Measurements from ENCODE around the gene ACP4. TPM values are rescaled to one million over a fixed set of nuclear protein-coding genes. Genes with fewer than 3 reads are reported as not detected.

Gene ACP4
- total RNA-seq, 1 donor from 2014 or later: not detected

DNA sequence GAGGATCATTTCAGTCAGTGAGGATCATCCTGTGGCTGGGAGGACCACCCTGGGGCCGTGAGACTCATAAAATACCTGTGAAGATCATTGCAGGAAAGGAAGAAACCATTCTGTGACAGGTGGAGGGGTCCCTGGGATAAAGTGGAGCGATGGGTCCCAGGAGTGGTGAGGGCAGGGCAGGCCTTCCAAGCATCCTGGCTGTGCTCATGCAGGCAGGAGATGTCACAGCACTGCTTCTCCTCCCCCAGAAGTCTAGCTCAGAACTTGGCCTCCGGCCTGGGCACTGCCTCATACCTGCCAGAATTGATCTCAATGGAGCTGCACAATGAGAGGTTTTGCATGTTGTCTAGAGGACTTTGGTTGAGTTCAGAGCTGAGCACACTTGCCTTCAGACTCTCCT, 22.3 kb downstream of the ACP4 start:
- no peak for DNase-seq (ENCODE audit: extremely low spot score, unreplicated experiment)
- Mint-ChIP-seq H3K4me3 (no peak overlapping the region), H3K4me1 (ENCODE audit: unreplicated experiment) (no peaks in the 10 kb centered on the region), H3K36me3 (no peaks in the 10 kb centered on the region), H3K9me3 (peaks cover 5% of the 10 kb centered on the region), H3K27me3 (peaks cover 67% of the 10 kb centered on the region), H3K27ac (peak overlapping the region; percentile 2)
- TF ChIP-seq, protein P1, sequence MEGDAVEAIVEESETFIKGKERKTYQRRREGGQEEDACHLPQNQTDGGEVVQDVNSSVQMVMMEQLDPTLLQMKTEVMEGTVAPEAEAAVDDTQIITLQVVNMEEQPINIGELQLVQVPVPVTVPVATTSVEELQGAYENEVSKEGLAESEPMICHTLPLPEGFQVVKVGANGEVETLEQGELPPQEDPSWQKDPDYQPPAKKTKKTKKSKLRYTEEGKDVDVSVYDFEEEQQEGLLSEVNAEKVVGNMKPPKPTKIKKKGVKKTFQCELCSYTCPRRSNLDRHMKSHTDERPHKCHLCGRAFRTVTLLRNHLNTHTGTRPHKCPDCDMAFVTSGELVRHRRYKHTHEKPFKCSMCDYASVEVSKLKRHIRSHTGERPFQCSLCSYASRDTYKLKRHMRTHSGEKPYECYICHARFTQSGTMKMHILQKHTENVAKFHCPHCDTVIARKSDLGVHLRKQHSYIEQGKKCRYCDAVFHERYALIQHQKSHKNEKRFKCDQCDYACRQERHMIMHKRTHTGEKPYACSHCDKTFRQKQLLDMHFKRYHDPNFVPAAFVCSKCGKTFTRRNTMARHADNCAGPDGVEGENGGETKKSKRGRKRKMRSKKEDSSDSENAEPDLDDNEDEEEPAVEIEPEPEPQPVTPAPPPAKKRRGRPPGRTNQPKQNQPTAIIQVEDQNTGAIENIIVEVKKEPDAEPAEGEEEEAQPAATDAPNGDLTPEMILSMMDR (conservative IDR thresholded peaks at IDR 0.05): no peak

DNA sequence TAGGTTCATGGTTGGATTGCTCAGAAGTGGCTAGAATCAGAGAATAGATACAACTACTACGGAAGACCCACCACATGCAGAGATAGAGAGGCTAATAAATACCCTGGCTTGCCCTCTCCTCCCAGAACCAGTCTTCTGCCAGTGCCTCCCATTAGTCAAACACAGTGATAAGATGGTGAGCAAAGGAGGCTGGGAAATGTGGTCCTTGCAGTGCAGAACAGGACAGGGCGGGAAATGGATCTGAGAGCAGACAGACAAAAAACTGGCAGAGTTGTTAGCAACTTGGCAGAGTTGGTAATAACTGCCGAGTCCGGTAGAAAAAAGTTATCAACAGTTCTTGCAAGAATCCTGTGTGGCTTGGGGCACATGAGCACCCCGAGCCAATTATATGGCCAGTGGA, 24.7 kb downstream of the ACP4 start:
- TF ChIP-seq, protein P1 (conservative IDR thresholded peaks at IDR 0.05): no peak
- H3K36me3 Mint-ChIP-seq: no peaks in the 10 kb centered on the region
- H3K27me3 Mint-ChIP-seq: peaks cover 78% of the 10 kb centered on the region
- peaks cover 5% of the 10 kb centered on the region for H3K4me1 Mint-ChIP-seq (ENCODE audit: unreplicated experiment)
- no peak overlapping the region for H3K4me3 Mint-ChIP-seq
- H3K9me3 Mint-ChIP-seq: peaks cover 5% of the 10 kb centered on the region
- H3K27ac Mint-ChIP-seq: no peak overlapping the region
- no peak for DNase-seq (ENCODE audit: extremely low spot score, unreplicated experiment)

DNA sequence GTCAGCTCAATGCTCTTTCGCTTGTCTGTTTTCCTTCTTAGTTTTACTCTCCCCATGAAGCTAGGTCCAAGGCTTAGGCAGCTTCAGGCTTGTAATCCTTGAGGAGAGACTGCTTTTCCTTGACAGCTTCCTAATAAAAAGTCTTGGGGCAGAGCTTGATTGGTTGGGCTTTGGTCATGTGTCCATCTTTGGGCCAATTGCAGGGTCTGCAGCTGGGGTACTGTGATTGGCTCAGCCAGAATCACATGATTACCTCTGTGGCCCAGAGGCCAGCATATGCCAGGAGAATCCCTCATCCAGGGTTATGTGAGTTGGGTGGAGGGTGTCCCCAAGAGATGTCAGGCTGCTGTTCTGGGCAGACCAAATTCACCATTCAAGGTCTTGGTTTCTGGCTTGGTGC, 25.2 kb downstream of the ACP4 start:
- Mint-ChIP-seq H3K4me3 (no peak overlapping the region), H3K27me3 (peaks cover 81% of the 10 kb centered on the region), H3K36me3 (no peaks in the 10 kb centered on the region), H3K9me3 (peaks cover 5% of the 10 kb centered on the region), H3K4me1 (ENCODE audit: unreplicated experiment) (peaks cover 10% of the 10 kb centered on the region), H3K27ac (no peak overlapping the region)
- no peak for DNase-seq (ENCODE audit: extremely low spot score, unreplicated experiment)
- TF ChIP-seq, protein P1 (conservative IDR thresholded peaks at IDR 0.05): no peak

DNA sequence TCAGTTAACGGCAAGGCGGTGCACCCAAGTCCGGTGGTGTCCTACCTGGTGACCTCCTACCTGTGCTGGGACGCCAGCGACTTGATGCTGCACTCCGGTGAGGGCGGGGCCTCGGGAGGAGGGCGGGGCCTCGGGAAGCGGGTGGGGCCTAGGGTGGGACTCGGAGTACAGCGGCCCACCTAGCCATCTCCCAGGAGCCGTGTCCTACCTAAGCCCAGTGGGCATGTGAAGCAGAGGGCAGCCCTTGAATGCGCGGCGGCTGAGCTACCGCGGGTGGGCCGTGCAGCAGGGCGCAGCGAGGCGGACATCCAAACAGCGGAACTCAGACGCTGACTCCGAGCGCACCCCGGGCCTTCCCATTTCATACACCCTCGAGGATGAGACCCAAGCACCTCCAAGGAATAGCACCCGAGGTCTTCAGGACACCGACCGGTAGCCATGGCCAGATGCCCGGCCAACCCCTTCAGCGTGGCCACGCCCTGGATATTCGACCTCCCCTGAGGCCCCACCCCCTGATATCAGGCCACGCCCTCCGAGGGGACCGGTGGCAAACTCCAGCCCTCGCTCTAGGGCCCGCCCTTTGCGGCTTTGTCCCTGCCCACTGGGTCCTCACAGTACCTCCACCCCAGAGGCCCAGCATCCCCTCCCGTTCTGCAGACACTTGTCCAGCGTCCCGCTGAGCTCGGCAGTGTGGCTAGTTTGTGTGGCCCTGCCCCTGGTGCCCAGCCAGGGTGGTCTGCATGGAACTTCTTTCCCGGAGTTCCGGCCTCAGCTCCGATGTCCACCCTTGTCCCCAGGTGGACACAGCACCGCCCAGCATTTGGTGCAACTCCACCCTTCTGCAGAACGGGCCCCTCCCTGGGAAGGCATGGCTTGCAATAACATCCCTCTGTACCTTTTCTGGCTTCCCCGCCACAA, 28.0 kb downstream of the ACP4 start:
- DNase-seq (ENCODE audit: extremely low spot score, unreplicated experiment): no peak
- Mint-ChIP-seq H3K9me3 (peaks cover 5% of the 10 kb centered on the region), H3K4me1 (ENCODE audit: unreplicated experiment) (peaks cover 13% of the 10 kb centered on the region), H3K4me3 (peak overlapping the region; percentile 78), H3K27me3 (peaks cover 87% of the 10 kb centered on the region), H3K36me3 (no peaks in the 10 kb centered on the region), H3K27ac (no peak overlapping the region)
- TF ChIP-seq, protein P1 (conservative IDR thresholded peaks at IDR 0.05): no peak

DNA sequence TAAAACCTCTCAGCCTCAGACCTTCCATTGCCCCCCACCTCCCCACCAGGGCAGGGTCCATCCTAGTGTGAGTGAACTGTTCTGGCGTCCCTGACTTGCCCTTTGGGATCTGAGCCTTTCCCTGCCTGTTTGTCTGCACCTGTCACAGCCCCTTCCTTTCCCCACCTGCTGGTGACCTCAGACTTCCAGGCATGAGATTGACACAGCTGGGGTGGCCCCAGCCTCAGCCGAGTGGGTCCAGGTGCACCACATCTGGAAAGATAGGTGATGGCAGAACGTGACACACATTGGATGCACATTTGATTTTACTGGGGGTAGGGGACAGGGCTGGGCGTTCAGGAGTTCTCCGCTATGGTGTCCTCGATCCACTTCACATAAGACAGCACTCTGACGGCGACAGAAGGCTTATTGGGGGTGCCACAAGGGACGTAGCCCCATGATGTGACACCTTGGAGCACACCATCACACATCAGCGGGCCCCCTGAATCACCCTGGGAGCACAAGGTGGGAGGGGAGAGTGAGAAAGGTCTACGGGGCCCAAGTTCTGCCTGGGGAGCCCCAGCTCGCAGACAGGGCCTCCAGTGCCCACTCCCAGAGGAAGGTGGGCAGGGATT, 28.8 kb downstream of the ACP4 start:
- H3K27me3 Mint-ChIP-seq: peaks cover 87% of the 10 kb centered on the region
- H3K9me3 Mint-ChIP-seq: peaks cover 5% of the 10 kb centered on the region
- H3K4me1 Mint-ChIP-seq (ENCODE audit: unreplicated experiment): peaks cover 13% of the 10 kb centered on the region
- peak overlapping the region; percentile 78 for H3K4me3 Mint-ChIP-seq
- H3K36me3 Mint-ChIP-seq: no peaks in the 10 kb centered on the region
- H3K27ac Mint-ChIP-seq: no peak overlapping the region
- TF ChIP-seq, protein P1 (conservative IDR thresholded peaks at IDR 0.05): no peak
- DNase-seq (ENCODE audit: extremely low spot score, unreplicated experiment): no peak
